Measurements from ENCODE around the gene ALPP.

ALPP gene

DNA sequence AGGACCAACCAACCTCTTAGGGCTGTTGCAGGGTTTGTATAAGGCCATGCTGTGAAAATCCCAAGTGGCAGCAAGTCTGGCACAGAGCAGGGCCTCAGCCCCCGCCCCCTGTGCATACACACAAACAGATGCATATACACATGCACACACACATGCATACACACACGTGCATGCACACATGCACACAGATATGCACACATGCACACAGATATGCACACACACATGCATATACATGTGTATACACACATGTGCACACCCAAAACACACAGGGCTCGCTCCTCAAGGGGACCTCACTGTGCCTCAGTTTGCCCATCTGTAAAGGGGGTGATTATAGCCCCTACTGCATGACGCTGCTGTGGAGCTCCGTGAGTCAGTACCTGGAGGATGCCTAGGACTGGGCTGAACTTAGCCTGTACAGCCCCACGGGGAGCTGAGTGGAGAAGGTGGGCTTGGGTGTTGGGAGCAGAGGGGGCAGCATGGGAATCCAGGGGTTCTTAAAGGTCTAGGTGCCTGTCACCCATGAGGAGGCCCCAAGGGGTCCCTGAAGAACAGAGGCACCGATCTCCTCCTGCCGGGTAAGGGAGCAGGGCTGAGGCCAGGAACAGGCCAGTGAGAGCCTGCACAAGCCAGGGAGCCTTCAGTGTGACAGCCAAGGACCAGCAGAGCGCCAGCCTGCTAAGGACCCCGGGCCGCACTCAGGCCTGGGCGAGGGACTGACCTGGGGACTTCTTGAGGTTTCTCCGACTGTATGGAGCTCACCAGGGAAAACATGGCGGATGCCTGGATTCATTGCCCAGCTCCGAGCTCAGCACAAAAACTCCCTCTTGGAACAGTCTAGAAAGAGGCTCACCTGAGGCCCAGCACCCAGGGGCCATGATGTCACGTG is 53.4 kb downstream of the ALPP start:
- DNase-seq = no peak

Data from activated T-cell treated with anti-CD3 and anti-CD28 coated beads, Interleukin-2, amount 50 U/mL, for 1 hour (primary cell).